Esophagus squamous epithelium (tissue), 5 donors: ENCODE measurements around the gene NOSIP. TPM values are rescaled to one million over a fixed set of nuclear protein-coding genes. Genes with fewer than 3 reads are reported as not detected.

Experiments used
- DNase-seq: peaks from one replicate; lab custom pipeline; 2025; lab: John Stamatoyannopoulos, UW
- H3K27ac ChIP-seq, 4 donors: fragments of 200-600 bp; sonication (generic); one replicate each; pipeline ENCODE4 v1.5.1; 2016 to 2019; ENCODE audit warnings: mild to moderate bottlenecking in 1 of 4
- H3K27me3 ChIP-seq, 4 donors: fragments of 200-600 bp; sonication (generic); 1 replicate in 3 of 4; 2 replicates in 1 of 4; pipeline versions ENCODE4 v1.5.1 to v1.6.0; 2017 to 2021; ENCODE audit warnings: antibody characterized with exemption in 1 of 4
- H3K36me3 ChIP-seq, 3 donors: fragments of 200-600 bp; sonication (generic); one replicate each; pipeline ENCODE4 v1.5.1; 2016 to 2019
- H3K4me1 ChIP-seq, 3 donors: fragments of 200-600 bp; sonication (generic); one replicate each; pipeline ENCODE4 v1.5.1; 2017 to 2019
- H3K4me3 ChIP-seq, 4 donors: fragments of 200-600 bp; sonication (generic); 1 replicate in 3 of 4; 2 replicates in 1 of 4; pipeline ENCODE4 v1.5.1; 2016 to 2019; ENCODE audit warnings: mild to moderate bottlenecking in 2 of 4, moderate library complexity in 1 of 4
- H3K9me3 ChIP-seq, 3 donors: fragments of 200-600 bp; sonication (generic); one replicate each; pipeline ENCODE4 v1.5.1; 2016 to 2019
- POLR2A ChIP-seq, 4 donors: fragments of 450-650 bp; IDR thresholded peaks; one replicate each; pipeline ENCODE4 v1.6.1; 2017; ENCODE audit warnings: antibody characterized with exemption in 4 of 4, mild to moderate bottlenecking in 4 of 4, moderate library complexity in 3 of 4
- WGBS, 2 donors: methylation state at CpG; one replicate each; pipeline ENCODE4 v1.1.5; 2018; 5-methylcytosine and 5-hydroxymethylcytosine counted together
- intact Hi-C: fragments of 100-400 bp; cut with DNase I; formaldehyde crosslinking; loops from one replicate; pipeline ENCODE4 v1.15.0; 2022
- total RNA-seq, 4 donors: library from RNA; depleted of rRNA; stranded (reverse); fragments of >200 nt; gene quantifications; one replicate each; pipeline ENCODE4 v1.1.0, GENCODE V29; 2016
- TF ChIP-seq, protein P1 (sequence below), 6 experiments: fragments of 450-650 bp in 4 of 6; fragments of 200-600 bp in 2 of 6; sonication (generic) in 2 of 6; IDR thresholded peaks; one replicate each; pipeline ENCODE4 v1.5.1; 2016 to 2019; ENCODE audit warnings: antibody characterized with exemption in 6 of 6, mild to moderate bottlenecking in 4 of 6, moderate library complexity in 4 of 6
- donor health status: DM: yes; HTN: yes; CAD: no.

NOSIP gene
- total RNA-seq, 4 donors from 2014 or later, result 37.8 to 50.7 (median 40.2) TPM

DNA sequence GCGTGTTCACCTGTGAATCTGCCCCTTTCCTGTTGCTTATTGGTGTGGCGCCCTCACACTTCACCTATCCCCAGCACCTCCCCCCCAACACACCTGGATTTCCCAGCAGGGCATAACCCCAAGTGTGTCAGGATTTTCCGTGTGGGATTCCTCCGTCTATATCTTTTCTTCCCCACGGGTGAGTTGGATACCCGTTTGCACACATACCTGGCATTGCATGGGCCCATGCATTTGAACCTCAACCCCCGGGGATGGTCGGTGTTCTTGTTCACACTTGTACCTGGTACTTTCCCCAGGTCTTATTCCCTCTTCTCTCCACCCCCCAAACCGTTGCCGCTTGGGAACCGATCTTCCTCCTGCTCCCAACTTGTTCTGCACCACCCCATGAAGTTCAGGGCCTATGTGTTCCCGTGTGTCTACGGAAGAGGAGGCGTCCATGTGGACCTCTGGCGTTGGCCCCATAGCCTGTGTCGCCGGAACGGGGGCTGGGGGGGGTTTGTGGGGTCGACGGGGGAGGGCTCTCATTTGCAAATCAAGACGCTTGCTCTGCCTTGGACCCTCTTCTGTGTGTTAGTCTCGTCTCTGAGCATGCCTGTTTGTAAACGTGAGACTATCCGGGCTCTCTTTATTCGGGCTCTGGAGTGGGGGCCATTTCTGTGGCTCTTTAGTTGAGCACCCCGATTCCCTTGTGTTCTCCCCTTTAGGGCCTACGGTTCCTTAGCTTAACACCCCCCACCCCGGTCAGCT lies 12.3 kb upstream of the NOSIP start:
- WGBS, 2 donors, result 4 to 5% methylated on average over 23 to 24 of the region's 28 CpGs
- no peak for TF ChIP-seq POLR2A (IDR thresholded peaks at IDR 0.05)
- TF ChIP-seq, protein P1, sequence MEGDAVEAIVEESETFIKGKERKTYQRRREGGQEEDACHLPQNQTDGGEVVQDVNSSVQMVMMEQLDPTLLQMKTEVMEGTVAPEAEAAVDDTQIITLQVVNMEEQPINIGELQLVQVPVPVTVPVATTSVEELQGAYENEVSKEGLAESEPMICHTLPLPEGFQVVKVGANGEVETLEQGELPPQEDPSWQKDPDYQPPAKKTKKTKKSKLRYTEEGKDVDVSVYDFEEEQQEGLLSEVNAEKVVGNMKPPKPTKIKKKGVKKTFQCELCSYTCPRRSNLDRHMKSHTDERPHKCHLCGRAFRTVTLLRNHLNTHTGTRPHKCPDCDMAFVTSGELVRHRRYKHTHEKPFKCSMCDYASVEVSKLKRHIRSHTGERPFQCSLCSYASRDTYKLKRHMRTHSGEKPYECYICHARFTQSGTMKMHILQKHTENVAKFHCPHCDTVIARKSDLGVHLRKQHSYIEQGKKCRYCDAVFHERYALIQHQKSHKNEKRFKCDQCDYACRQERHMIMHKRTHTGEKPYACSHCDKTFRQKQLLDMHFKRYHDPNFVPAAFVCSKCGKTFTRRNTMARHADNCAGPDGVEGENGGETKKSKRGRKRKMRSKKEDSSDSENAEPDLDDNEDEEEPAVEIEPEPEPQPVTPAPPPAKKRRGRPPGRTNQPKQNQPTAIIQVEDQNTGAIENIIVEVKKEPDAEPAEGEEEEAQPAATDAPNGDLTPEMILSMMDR (IDR thresholded peaks at IDR 0.05), result no peak
- H3K27me3 ChIP-seq, result no peaks in the 10 kb centered on the region
- H3K4me1 ChIP-seq, result peaks cover 15 to 56% (median 21%) of the 10 kb centered on the region in 3 donors
- H3K36me3 ChIP-seq, result peaks cover 33 to 38% (median 33%) of the 10 kb centered on the region in 3 donors
- H3K4me3 ChIP-seq, result peak overlapping the region; percentile 85 to 95 (median 88)
- no peaks in the 10 kb centered on the region for H3K9me3 ChIP-seq
- DNase-seq, result no peak
- peak overlapping the region; percentile 86 to 97 (median 94) for H3K27ac ChIP-seq
- intact Hi-C loops, result no loop called here

DNA sequence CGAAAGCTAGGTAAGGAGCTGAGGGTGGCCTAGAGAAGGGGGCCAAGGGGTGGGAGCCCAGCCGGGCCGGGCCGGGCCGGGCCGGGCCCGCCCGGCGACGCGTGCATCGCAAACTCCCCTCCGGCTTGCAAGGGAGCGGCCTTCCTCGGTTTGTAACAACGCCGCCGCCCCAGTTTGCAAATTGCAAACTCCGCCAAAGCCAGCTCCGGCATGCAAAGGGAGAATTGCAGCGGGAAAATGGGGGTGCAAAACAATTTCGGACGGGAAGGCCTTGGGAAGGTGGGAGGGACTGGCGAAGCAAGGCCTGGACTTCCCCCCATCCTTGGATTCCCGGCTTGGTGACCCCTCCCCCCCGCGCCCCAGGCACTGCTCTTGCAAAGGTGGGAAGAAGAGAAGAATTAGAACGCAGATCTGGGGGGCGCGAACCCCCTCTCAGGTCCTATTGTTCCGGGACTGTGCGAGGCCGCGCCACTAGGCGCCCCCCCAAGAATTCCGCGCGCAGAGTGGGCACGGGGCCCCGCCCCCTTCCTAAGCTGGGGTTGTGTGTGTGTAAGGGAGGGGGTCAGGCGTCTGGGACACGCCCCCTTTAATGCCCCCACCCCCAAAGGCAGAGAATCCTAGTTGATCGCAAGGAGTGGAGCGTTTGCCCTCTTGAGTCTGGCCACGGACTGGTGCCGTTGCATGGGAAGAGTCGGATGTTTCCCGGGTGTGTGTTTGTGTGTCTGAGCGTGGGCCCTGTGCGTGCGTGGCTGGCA lies 11.6 kb upstream of the NOSIP start:
- peak overlapping the region; percentile 85 to 95 (median 88) for H3K4me3 ChIP-seq
- H3K36me3 ChIP-seq, result peaks cover 25 to 31% (median 27%) of the 10 kb centered on the region in 3 donors
- intact Hi-C loops, result no loop called here
- H3K9me3 ChIP-seq, result no peaks in the 10 kb centered on the region
- WGBS, 2 donors, result 0 to 2% methylated on average over 8 to 9 of the region's 51 CpGs
- peaks cover 15 to 56% (median 21%) of the 10 kb centered on the region in 3 donors for H3K4me1 ChIP-seq
- DNase-seq, result no peak
- no peaks in the 10 kb centered on the region for H3K27me3 ChIP-seq
- TF ChIP-seq, protein P1 (IDR thresholded peaks at IDR 0.05), result peak in 1 of 6 experiments; percentile 4
- no peak for TF ChIP-seq POLR2A (IDR thresholded peaks at IDR 0.05)
- peak overlapping the region; percentile 86 to 97 (median 94) for H3K27ac ChIP-seq

DNA sequence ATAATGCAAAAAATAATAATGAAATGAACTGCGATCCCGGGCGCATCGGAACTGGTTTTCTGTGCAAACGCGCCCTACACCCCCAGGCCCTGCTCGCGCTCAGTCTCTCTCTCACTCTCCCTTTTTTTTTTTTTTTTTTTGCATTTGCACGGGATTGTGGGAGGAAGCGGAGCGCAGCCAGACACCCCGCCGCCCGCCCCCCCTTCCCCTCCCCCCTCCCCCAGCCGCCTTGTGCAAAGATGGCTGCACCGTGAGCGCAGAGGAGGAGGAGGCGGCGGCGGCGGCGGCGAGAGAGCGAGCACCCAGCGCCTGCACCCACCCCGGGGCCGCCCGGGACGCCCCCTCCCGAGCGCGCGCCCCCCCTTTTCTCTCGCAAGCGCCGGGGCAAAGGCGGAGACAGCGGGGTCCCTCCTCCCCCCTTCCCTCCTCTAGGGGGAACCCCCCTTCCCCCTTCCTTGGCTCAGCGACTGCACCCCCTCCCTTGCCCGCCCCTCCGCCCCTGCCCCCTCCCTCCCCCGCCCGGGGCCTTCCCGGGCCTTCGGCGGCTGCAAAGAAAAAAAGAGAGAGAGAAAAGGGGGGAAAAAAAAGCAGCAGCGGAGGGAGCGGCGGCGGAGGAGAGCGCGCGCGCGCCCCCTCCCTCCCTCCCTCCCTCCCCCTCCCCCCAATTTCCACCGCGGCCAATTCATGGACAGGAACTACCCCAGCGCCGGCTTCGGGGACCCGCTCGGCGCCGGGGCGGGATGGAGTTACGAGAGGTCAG lies 10.8 kb upstream of the NOSIP start, which contains the start of gene PRR12:
PRR12 (plus strand) TSS at position 212 of the 760 bp plus-strand sequence; CDS start at position 685, 473 bp downstream.
- peak in 1 of 4 donors; percentile 33 for TF ChIP-seq POLR2A (IDR thresholded peaks at IDR 0.05)
- TF ChIP-seq, protein P1 (IDR thresholded peaks at IDR 0.05), result no peak
- peak within 1 kb of the TSS; percentile 86 to 97 (median 94) for H3K27ac ChIP-seq
- WGBS, 2 donors, result 0 to 1% methylated on average over 8 to 9 of the region's 66 CpGs
- H3K36me3 ChIP-seq, result peaks cover 18 to 23% (median 20%) of the 10 kb centered on the region in 3 donors
- H3K4me3 ChIP-seq, result peak within 1 kb of the TSS; percentile 85 to 95 (median 88)
- peaks cover 15 to 56% (median 21%) of the 10 kb centered on the region in 3 donors for H3K4me1 ChIP-seq
- no peak for DNase-seq
- intact Hi-C loops, result no loop called here
- no peaks in the 10 kb centered on the region for H3K9me3 ChIP-seq
- no peaks in the 10 kb centered on the region for H3K27me3 ChIP-seq

DNA sequence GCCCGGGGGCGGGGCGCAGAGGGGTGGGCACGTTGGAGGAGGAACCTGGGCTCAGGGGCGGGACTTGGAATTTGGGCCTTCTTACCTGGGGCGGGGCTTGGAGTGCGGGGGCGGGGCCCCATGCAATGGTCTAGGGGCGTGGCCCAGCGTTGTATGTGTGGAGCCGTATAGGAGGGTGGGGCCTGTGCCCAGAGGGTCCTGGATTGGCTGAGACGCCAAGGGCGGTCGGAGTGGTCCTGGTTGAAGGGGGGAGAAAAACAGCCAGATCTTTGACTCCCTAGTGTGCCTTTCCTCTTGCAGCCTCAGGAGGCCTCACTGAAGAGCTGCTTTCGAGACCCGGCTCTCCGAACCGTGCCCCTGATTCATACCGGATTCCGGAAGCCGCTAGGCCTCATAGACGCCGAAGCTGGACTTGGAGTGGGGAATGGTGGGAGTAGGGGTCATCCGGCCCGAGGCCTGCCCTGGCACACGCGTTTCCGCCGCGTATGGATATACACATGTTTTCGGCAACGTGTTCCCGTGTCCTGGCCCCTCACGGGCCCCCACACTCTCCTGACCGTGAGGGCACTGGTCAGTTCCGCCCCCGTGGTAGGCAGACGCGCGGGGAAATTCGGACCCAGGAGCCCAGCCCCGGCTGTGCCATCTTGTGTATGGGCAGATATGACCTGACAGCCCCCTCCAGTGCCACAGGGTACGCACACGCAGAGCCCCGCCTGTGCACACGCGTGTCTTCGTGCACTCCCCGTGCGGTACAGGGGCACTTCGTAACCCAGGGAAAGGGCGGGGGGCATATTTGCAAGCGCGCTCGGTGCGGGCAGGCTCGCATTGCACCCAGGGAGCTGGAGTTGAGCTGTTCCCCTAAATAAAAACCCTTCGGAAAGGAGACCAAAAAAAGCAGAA lies 10.0 kb upstream of the NOSIP start:
- Histone ChIP-seq H3K9me3 (no peaks in the 10 kb centered on the region), H3K36me3 (peaks cover 9 to 19% (median 12%) of the 10 kb centered on the region in 3 donors), H3K27ac (peak overlapping the region; percentile 86 to 97 (median 94)), H3K4me1 (peaks cover 15 to 51% (median 21%) of the 10 kb centered on the region in 3 donors), H3K4me3 (peak overlapping the region; percentile 85 to 95 (median 88)), H3K27me3 (no peaks in the 10 kb centered on the region)
- WGBS, 2 donors, result 0 to 1% methylated on average over 30 to 40 of the region's 58 CpGs
- intact Hi-C loops, result no loop called here
- peak; percentile 89 for DNase-seq
- TF ChIP-seq, protein P1 (IDR thresholded peaks at IDR 0.05), result peak in 2 of 6 experiments; percentile 10 to 31
- TF ChIP-seq POLR2A (IDR thresholded peaks at IDR 0.05), result peak in 2 of 4 donors; percentile 60 to 70
